Peyer's patch (tissue), 4 donors: Measurements from ENCODE around the gene EDEM2. TPM values are rescaled to one million over a fixed set of nuclear protein-coding genes. Genes with fewer than 3 reads are reported as not detected.
"Not testable (repeated sequence)": the region's sequence is repeated elsewhere in the genome, so short reads cannot be mapped to it uniquely, and the experiment has no call there.

ENCODE experiments used
- DNase-seq, 3 donors: peaks; one replicate each; pipeline ENCODE4 v3.0.0-alpha.2; 2017 to 2019
- H3K27ac ChIP-seq, 4 donors: fragments of 200-600 bp; sonication (generic); one replicate each; pipeline ENCODE4 v1.5.1; 2016 to 2019
- H3K27me3 ChIP-seq, 2 donors: fragments of 200-600 bp; sonication (generic); one replicate each; pipeline ENCODE4 v1.5.1; 2019
- H3K36me3 ChIP-seq, 3 donors: fragments of 200-600 bp; sonication (generic); one replicate each; pipeline ENCODE4 v1.5.1; 2016 to 2019
- H3K4me1 ChIP-seq, 4 donors: fragments of 200-600 bp; sonication (generic); one replicate each; pipeline ENCODE4 v1.5.1; 2016 to 2019
- H3K4me3 ChIP-seq, 4 donors: fragments of 200-600 bp; sonication (generic); 1 replicate in 3 of 4; 2 replicates in 1 of 4; pipeline ENCODE4 v1.5.1; 2016 to 2019; ENCODE audit warnings: mild to moderate bottlenecking in 1 of 4
- H3K9me3 ChIP-seq, 4 donors: fragments of 200-600 bp; sonication (generic); one replicate each; pipeline ENCODE4 v1.5.1; 2016 to 2019; ENCODE audit warnings: mild to moderate bottlenecking in 1 of 4
- CTCF ChIP-seq, 6 experiments: fragments of 450-650 bp in 4 of 6; fragments of 200-600 bp in 2 of 6; sonication (generic) in 1 of 6; IDR thresholded peaks; one replicate each; pipeline ENCODE4 v1.5.1; 2017 to 2019; ENCODE audit warnings: antibody characterized with exemption in 6 of 6, mild to moderate bottlenecking in 3 of 6, moderate library complexity in 1 of 6
- POLR2A ChIP-seq, 2 donors: fragments of 450-650 bp; IDR thresholded peaks; one replicate each; pipeline ENCODE4 v1.5.1; 2017; ENCODE audit warnings: antibody characterized with exemption in 2 of 2, mild to moderate bottlenecking in 2 of 2, moderate library complexity in 2 of 2
- total RNA-seq, 4 donors: library from RNA; depleted of rRNA; stranded (reverse); fragments of >200 nt; gene quantifications; one replicate each; pipeline ENCODE4 v1.1.0, GENCODE V29; 2016

EDEM2 gene
- total RNA-seq, 4 donors from 2014 or later = 18.2 to 38.3 (median 33.8) TPM

GRCh38 chr20:35171753-35172433 is 24.8 kb upstream of the EDEM2 start, which contains the start of gene PROCR:
TSS of gene PROCR (plus strand) at chr20:35172072. CDS start at chr20:35172155, 83 bp downstream.
- no peak for TF ChIP-seq POLR2A (IDR thresholded peaks at IDR 0.05)
- no peak for TF ChIP-seq CTCF (IDR thresholded peaks at IDR 0.05)
- peak within 1 kb of the TSS; percentile 12 to 49 (median 34) for H3K4me3 ChIP-seq

GRCh38 chr20:35171438-35171752 is 24.3 kb upstream of the EDEM2 start:
- Histone ChIP-seq H3K4me1 (peaks cover 0 to 8% (median 2%) of the 10 kb centered on the region in 4 donors), H3K4me3 (peak overlapping the region in 3 of 4 donors; percentile 18 to 49 (median 49)), H3K27me3 (no peaks in the 10 kb centered on the region), H3K36me3 (peaks cover 0 to 3% (median 0%) of the 10 kb centered on the region in 3 donors), H3K27ac (peak overlapping the region in 2 of 4 donors; percentile 68 to 74), H3K9me3 (no peaks in the 10 kb centered on the region)
- TF ChIP-seq CTCF (IDR thresholded peaks at IDR 0.05) (no peak), POLR2A (IDR thresholded peaks at IDR 0.05) (no peak)
- no peak for DNase-seq

More at GRCh38 chr20:35171753-35172433, 24.8 kb upstream of the EDEM2 start, which contains the start of gene PROCR:
- H3K9me3 ChIP-seq = no peaks in the 10 kb centered on the region
- H3K36me3 ChIP-seq = peaks cover 0 to 8% (median 0%) of the 10 kb centered on the region in 3 donors
- DNase-seq = peak; percentile 55 to 89 (median 86)
- peaks cover 0 to 8% (median 2%) of the 10 kb centered on the region in 4 donors for H3K4me1 ChIP-seq
- H3K27me3 ChIP-seq = no peaks in the 10 kb centered on the region
- peak within 1 kb of the TSS; percentile 38 to 74 (median 54) for H3K27ac ChIP-seq

GRCh38 chr20:35168701-35169409 is 21.7 kb upstream of the EDEM2 start:
- H3K27ac ChIP-seq, H3K4me1 ChIP-seq, H3K27me3 ChIP-seq, H3K4me3 ChIP-seq, H3K36me3 ChIP-seq, H3K9me3 ChIP-seq, DNase-seq: not testable (repeated sequence)

GRCh38 chr20:35167787-35168186 is 20.7 kb upstream of the EDEM2 start:
- Histone ChIP-seq H3K9me3 (no peaks in the 10 kb centered on the region), H3K27ac (no peak overlapping the region), H3K36me3 (no peaks in the 10 kb centered on the region), H3K27me3 (no peaks in the 10 kb centered on the region), H3K4me3 (no peak overlapping the region), H3K4me1 (peaks cover 0 to 8% (median 2%) of the 10 kb centered on the region in 4 donors)
- no peak for TF ChIP-seq POLR2A (IDR thresholded peaks at IDR 0.05)
- no peak for TF ChIP-seq CTCF (IDR thresholded peaks at IDR 0.05)
- no peak for DNase-seq

GRCh38 chr20:35166242-35166830 is 19.2 kb upstream of the EDEM2 start:
- Histone ChIP-seq H3K36me3 (no peaks in the 10 kb centered on the region), H3K27ac (peak overlapping the region in 1 of 4 donors; percentile 26), H3K9me3 (no peaks in the 10 kb centered on the region), H3K4me1 (peaks cover 0 to under 1% (median 0%) of the 10 kb centered on the region in 4 donors), H3K27me3 (no peaks in the 10 kb centered on the region), H3K4me3 (no peak overlapping the region)
- DNase-seq = no peak
- TF ChIP-seq POLR2A (IDR thresholded peaks at IDR 0.05) = no peak
- TF ChIP-seq CTCF (IDR thresholded peaks at IDR 0.05) = no peak
